ENCODE results near the gene MSRB3. TPM values are rescaled to one million over a fixed set of nuclear protein-coding genes. Genes with fewer than 3 reads are reported as not detected.

The MSRB3 gene
- total and polyA plus RNA-seq, 5 experiments from 2014 or later: not detected

DNA sequence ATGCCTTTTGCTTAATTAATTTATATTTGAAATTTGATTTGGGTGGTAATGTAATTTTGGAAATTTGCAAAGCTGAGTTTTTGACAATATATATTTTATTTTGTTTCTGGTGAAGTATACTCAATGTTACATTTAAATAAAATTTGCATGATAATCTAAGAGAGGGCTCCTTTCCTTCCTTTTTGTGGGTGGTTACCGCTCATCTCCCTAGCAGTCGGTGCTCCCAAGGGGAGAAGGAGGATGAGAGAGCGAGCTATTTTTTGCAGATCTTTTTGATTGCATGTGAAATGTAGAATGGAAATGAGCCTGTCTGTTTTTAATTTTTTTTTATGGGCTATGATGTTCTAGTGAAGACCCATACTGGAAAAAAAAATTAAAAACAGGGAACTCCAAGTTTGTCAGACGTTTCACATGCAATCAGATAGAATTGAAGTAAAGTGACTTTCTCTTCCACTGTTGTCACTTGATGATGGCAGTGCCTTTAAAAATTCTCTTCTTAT lies 39.8 kb downstream of the MSRB3 start:
- ATAC-seq (no peak), DNase-seq (no peak)
- POLR2A ChIA-PET: no interaction called here
- H3K4me1 Mint-ChIP-seq: no peaks in the 10 kb centered on the region
- no peak overlapping the region for H3K27ac Mint-ChIP-seq
- H3K4me3 Mint-ChIP-seq: no peak overlapping the region
- peaks cover 4 to 12% (median 9%) of the 10 kb centered on the region in 5 donors for H3K27me3 Mint-ChIP-seq
- H3K9me3 Mint-ChIP-seq: no peaks in the 10 kb centered on the region
- H3K36me3 Mint-ChIP-seq: peaks cover 0 to 5% (median 0%) of the 10 kb centered on the region in 3 donors

- no peak for ATAC-seq
- POLR2A ChIA-PET: no interaction called here
- peaks cover 0 to 5% (median 0%) of the 10 kb centered on the region in 3 donors for H3K36me3 Mint-ChIP-seq
Measured at GRCh38 chr12:65319688-65320200, 41.3 kb downstream of the MSRB3 start.

GRCh38 chr12:65323070-65323469 lies 44.6 kb downstream of the MSRB3 start:
- Mint-ChIP-seq H3K27me3 (peaks cover 4 to 12% (median 8%) of the 10 kb centered on the region in 5 donors), H3K4me3 (no peak overlapping the region), H3K4me1 (no peaks in the 10 kb centered on the region), H3K27ac (no peak overlapping the region), H3K36me3 (peaks cover 0 to 5% (median 0%) of the 10 kb centered on the region in 3 donors), H3K9me3 (no peaks in the 10 kb centered on the region)
- ATAC-seq: no peak
- DNase-seq: no peak
- POLR2A ChIA-PET: no interaction called here

More at GRCh38 chr12:65319688-65320200, 41.3 kb downstream of the MSRB3 start:
- H3K4me3 Mint-ChIP-seq: no peak overlapping the region
- peaks cover 4 to 12% (median 9%) of the 10 kb centered on the region in 5 donors for H3K27me3 Mint-ChIP-seq
- H3K9me3 Mint-ChIP-seq: no peaks in the 10 kb centered on the region
- H3K27ac Mint-ChIP-seq: no peak overlapping the region
- DNase-seq: no peak
- no peaks in the 10 kb centered on the region for H3K4me1 Mint-ChIP-seq

DNA sequence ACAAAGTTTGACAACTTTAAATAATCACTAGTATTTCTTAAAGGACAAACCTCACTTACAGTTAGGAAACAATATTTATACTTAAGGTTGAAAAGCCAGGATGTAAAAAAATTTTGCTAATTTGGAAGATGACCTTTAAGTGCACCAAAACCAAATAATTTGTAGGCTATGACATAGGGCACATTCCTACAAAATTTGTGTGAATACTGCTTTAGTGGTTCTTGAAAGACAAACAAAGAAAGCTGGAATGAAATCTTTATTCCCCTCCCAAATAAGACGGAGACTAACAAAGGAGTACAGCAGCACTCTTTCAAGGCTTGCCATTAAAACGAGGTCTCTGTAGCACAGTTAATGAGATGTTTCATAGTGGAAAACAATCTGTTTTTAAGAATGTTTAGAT lies 45.6 kb downstream of the MSRB3 start:
- peaks cover 0 to 5% (median 0%) of the 10 kb centered on the region in 3 donors for H3K36me3 Mint-ChIP-seq
- POLR2A ChIA-PET: no interaction called here
- no peak overlapping the region for H3K4me3 Mint-ChIP-seq
- DNase-seq (no peak), ATAC-seq (no peak)
- H3K27me3 Mint-ChIP-seq: peaks cover 2 to 12% (median 8%) of the 10 kb centered on the region in 5 donors
- no peaks in the 10 kb centered on the region for H3K9me3 Mint-ChIP-seq
- H3K4me1 Mint-ChIP-seq: no peaks in the 10 kb centered on the region
- H3K27ac Mint-ChIP-seq: no peak overlapping the region

GRCh38 chr12:65324551-65324950 lies 46.1 kb downstream of the MSRB3 start:
- H3K36me3 Mint-ChIP-seq: peaks cover 0 to 5% (median 0%) of the 10 kb centered on the region in 3 donors
- H3K27ac Mint-ChIP-seq: no peak overlapping the region

GRCh38 chr12:65325183-65325582 lies 46.7 kb downstream of the MSRB3 start:
- Mint-ChIP-seq H3K4me3 (no peak overlapping the region), H3K9me3 (no peaks in the 10 kb centered on the region), H3K27ac (no peak overlapping the region), H3K27me3 (peaks cover under 1 to 12% (median 9%) of the 10 kb centered on the region in 5 donors), H3K4me1 (no peaks in the 10 kb centered on the region), H3K36me3 (peaks cover 0 to 5% (median 0%) of the 10 kb centered on the region in 3 donors)
- POLR2A ChIA-PET: no interaction called here
- ATAC-seq (no peak), DNase-seq (no peak)

More at GRCh38 chr12:65324551-65324950, 46.1 kb downstream of the MSRB3 start:
- DNase-seq (no peak), ATAC-seq (no peak)
- Mint-ChIP-seq H3K4me1 (no peaks in the 10 kb centered on the region), H3K9me3 (no peaks in the 10 kb centered on the region), H3K4me3 (no peak overlapping the region), H3K27me3 (peaks cover 0 to 12% (median 8%) of the 10 kb centered on the region in 5 donors)
- POLR2A ChIA-PET: no interaction called here

GRCh38 chr12:65326616-65327015 lies 48.1 kb downstream of the MSRB3 start:
- Mint-ChIP-seq H3K4me3 (no peak overlapping the region), H3K36me3 (peaks cover 0 to 5% (median 0%) of the 10 kb centered on the region in 3 donors), H3K27me3 (peaks cover 7 to 13% (median 9%) of the 10 kb centered on the region in 5 donors), H3K27ac (no peak overlapping the region), H3K4me1 (no peaks in the 10 kb centered on the region), H3K9me3 (no peaks in the 10 kb centered on the region)
- POLR2A ChIA-PET: no interaction called here
- DNase-seq: no peak
- ATAC-seq: no peak

- no peaks in the 10 kb centered on the region for H3K9me3 Mint-ChIP-seq
- peaks cover 0 to 5% (median 0%) of the 10 kb centered on the region in 3 donors for H3K36me3 Mint-ChIP-seq
- peaks cover 5 to 17% (median 13%) of the 10 kb centered on the region in 5 donors for H3K27me3 Mint-ChIP-seq
- POLR2A ChIA-PET: no interaction called here
- no peak overlapping the region for H3K4me3 Mint-ChIP-seq
- no peak for DNase-seq
- no peak overlapping the region for H3K27ac Mint-ChIP-seq
- H3K4me1 Mint-ChIP-seq: peaks cover 0 to 1% (median 0%) of the 10 kb centered on the region in 4 donors
- ATAC-seq: no peak
Measured at GRCh38 chr12:65327207-65328076, 49.0 kb downstream of the MSRB3 start.

GRCh38 chr12:65329721-65330120 lies 51.2 kb downstream of the MSRB3 start:
- H3K27me3 Mint-ChIP-seq: peaks cover 0 to 17% (median 11%) of the 10 kb centered on the region in 5 donors
- H3K36me3 Mint-ChIP-seq: no peaks in the 10 kb centered on the region
- H3K27ac Mint-ChIP-seq: no peak overlapping the region
- H3K4me1 Mint-ChIP-seq: peaks cover 0 to 1% (median 0%) of the 10 kb centered on the region in 4 donors
- POLR2A ChIA-PET: no interaction called here
- no peak overlapping the region for H3K4me3 Mint-ChIP-seq
- DNase-seq: no peak
- no peak for ATAC-seq
- H3K9me3 Mint-ChIP-seq: no peaks in the 10 kb centered on the region

- POLR2A ChIA-PET: no interaction called here
- ATAC-seq: no peak
- Mint-ChIP-seq H3K27ac (no peak overlapping the region), H3K4me3 (no peak overlapping the region), H3K4me1 (peaks cover 0 to 1% (median 0%) of the 10 kb centered on the region in 4 donors), H3K27me3 (peaks cover 0 to 17% (median 11%) of the 10 kb centered on the region in 5 donors), H3K36me3 (no peaks in the 10 kb centered on the region), H3K9me3 (no peaks in the 10 kb centered on the region)
- DNase-seq: no peak
Measured at GRCh38 chr12:65330331-65330730, 51.8 kb downstream of the MSRB3 start.

- H3K27ac Mint-ChIP-seq: no peak overlapping the region
- no peak overlapping the region for H3K4me3 Mint-ChIP-seq
- no peaks in the 10 kb centered on the region for H3K9me3 Mint-ChIP-seq
- H3K36me3 Mint-ChIP-seq: no peaks in the 10 kb centered on the region
- POLR2A ChIA-PET: no interaction called here
- ATAC-seq: no peak
- DNase-seq: no peak
- peaks cover 0 to 20% (median 11%) of the 10 kb centered on the region in 5 donors for H3K27me3 Mint-ChIP-seq
- peaks cover 0 to 1% (median 0%) of the 10 kb centered on the region in 4 donors for H3K4me1 Mint-ChIP-seq
Measured at GRCh38 chr12:65331456-65331855, 53.0 kb downstream of the MSRB3 start.

DNA sequence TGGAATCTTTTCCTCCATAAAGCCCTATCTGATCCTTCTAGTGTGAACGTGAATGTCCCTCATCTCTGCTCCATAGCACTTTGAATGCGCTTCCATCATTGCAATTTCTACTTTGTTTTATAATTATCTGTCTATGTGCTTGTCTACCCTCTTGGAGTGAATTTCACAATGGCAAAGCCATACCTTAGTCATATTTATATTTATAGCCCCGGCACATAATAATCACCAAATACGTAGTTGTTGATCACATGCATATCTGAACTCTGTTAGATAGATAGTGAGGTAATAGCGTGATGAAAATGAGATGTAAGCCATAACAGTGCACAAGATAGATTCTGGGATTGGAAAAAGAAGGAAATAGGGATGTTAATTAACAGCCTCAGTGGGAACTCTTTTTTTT lies 55.2 kb downstream of the MSRB3 start:
- ATAC-seq (no peak), DNase-seq (no peak)
- no peak overlapping the region for H3K4me3 Mint-ChIP-seq
- no peaks in the 10 kb centered on the region for H3K36me3 Mint-ChIP-seq
- H3K9me3 Mint-ChIP-seq: no peaks in the 10 kb centered on the region
- no peak overlapping the region for H3K27ac Mint-ChIP-seq
- H3K4me1 Mint-ChIP-seq: peaks cover 0 to 1% (median 0%) of the 10 kb centered on the region in 4 donors
- peaks cover 0 to 20% (median 10%) of the 10 kb centered on the region in 5 donors for H3K27me3 Mint-ChIP-seq
- POLR2A ChIA-PET: no interaction called here

DNA sequence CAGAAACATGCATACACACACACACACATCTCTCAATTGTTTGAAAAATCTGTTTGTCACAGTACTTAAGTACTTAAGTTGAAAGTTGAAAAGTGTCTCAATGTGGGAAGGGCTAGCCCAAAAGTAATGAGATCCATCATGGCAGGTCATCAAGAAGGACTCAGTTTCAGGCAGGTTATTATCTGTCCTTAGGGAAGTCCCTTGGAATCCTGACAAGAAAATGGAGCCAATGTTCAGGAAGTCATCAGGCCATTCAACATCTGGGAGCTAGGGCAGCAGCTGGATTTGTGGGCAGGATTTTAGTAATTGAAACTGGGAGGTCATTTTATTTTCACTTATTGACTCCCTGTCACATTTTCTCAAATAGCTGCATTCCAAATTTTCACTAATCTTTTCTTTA lies 56.0 kb downstream of the MSRB3 start:
- peaks cover 0 to 20% (median 9%) of the 10 kb centered on the region in 5 donors for H3K27me3 Mint-ChIP-seq
- peaks cover 0 to 1% (median 0%) of the 10 kb centered on the region in 4 donors for H3K4me1 Mint-ChIP-seq
- ATAC-seq (no peak), DNase-seq (no peak)
- H3K9me3 Mint-ChIP-seq: no peaks in the 10 kb centered on the region
- H3K27ac Mint-ChIP-seq: no peak overlapping the region
- H3K4me3 Mint-ChIP-seq: no peak overlapping the region
- POLR2A ChIA-PET: no interaction called here
- H3K36me3 Mint-ChIP-seq: no peaks in the 10 kb centered on the region

Measured in naive thymus-derived CD8-positive, alpha-beta T cell (primary cell).